Stimulated activated CD4-positive, alpha-beta T cell treated with anti-CD3 and anti-CD28 coated beads, Interleukin-1b, Interleukin-23, amount 100 ng/mL, for 48 hours (primary cell): Measurements from ENCODE around the gene TMC6.
"Not testable (repeated sequence)": the region's sequence is repeated elsewhere in the genome, so short reads cannot be mapped to it uniquely, and the experiment has no call there.

Experiments used
- DNase-seq: peaks from one replicate; pipeline ENCODE4 v3.0.0-alpha.2; 2020

Gene TMC6, protein sequence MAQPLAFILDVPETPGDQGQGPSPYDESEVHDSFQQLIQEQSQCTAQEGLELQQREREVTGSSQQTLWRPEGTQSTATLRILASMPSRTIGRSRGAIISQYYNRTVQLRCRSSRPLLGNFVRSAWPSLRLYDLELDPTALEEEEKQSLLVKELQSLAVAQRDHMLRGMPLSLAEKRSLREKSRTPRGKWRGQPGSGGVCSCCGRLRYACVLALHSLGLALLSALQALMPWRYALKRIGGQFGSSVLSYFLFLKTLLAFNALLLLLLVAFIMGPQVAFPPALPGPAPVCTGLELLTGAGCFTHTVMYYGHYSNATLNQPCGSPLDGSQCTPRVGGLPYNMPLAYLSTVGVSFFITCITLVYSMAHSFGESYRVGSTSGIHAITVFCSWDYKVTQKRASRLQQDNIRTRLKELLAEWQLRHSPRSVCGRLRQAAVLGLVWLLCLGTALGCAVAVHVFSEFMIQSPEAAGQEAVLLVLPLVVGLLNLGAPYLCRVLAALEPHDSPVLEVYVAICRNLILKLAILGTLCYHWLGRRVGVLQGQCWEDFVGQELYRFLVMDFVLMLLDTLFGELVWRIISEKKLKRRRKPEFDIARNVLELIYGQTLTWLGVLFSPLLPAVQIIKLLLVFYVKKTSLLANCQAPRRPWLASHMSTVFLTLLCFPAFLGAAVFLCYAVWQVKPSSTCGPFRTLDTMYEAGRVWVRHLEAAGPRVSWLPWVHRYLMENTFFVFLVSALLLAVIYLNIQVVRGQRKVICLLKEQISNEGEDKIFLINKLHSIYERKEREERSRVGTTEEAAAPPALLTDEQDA

DNA sequence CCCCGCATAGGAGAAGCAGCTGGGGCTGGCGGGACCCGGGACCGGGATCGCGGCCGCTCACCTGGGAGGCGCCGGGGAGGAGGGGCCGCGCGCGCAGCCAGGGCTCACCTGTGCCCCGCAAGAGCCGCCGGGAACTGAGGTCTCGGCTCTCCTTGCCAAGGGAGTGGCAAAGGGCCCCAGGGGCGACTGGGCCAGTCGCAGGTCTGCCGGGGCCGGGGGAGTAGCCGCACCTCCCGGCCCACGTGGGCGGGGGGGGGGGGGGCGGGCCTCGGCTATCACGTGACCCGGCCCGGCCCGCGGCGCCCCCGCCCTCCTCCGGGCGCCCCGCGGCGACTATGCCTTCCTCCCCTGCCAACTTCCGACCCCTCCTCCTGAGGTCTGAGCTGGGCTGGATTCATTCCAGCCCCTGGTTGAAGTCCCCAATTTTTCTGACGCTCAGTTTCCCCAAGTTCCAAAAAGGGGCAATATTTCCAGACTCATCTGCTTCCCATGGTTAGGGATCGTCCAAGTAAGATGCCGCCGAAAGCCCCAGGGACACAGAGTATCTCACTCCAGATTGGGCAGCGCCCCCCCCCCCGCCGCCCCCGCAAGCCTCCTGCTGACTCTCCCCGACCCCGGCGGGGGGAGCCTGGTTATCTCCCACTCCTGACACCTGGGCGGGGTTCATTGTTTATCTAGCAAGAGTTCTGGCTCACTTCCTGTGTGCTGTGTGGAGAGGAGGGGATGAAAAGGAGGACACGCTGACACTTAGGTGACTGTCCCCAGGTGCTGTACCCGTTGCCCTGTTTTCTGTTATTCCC lies at the start of gene TMC6:
TMC6 (minus strand) TSS at position 205 of the 800 bp plus-strand sequence. CDS start 1,923 bp downstream, outside the sequence.
- DNase-seq = peak; percentile 67

DNA sequence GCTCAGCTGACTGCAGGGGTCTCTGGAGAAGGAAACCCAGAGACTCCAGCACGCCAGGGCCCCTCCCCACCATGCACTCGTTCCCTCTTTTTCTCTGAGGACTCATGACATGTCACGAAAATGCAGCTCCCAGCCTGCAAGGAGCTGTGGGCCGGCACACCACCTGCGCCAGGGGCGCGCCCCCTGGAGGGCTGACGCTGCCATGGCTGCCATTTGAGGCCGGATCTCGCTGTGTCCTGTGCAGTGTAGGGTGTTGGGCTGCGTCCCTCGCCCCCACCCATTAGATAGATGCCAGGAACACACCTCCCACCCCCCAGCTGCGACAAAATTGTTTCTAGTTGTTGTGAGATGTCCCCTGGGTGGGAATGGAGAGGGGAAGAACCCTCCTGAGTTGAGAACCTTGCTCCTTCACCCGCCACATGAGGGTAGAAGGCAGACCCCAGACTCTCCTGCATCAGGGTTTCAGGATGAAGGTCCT lies 48.0 kb upstream of the TMC6 start:
- peak; percentile 75 for DNase-seq

DNA sequence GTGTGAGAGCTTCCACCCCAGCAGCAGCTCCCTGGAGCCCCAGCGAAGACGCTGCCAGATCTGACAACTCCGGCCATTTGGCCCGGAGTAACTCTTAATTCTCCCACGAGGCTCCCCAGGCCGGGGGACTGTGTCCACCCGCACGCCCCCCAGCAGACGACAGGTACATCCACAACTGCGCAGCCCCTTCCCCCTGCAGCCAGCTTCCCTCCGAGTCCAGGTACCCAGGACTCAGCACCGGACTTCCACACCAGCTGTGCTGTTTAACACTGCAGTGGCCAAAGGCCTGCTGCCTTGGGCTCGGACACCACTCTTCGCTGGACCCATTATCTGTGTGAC lies 47.1 kb upstream of the TMC6 start:
- no peak for DNase-seq

DNA sequence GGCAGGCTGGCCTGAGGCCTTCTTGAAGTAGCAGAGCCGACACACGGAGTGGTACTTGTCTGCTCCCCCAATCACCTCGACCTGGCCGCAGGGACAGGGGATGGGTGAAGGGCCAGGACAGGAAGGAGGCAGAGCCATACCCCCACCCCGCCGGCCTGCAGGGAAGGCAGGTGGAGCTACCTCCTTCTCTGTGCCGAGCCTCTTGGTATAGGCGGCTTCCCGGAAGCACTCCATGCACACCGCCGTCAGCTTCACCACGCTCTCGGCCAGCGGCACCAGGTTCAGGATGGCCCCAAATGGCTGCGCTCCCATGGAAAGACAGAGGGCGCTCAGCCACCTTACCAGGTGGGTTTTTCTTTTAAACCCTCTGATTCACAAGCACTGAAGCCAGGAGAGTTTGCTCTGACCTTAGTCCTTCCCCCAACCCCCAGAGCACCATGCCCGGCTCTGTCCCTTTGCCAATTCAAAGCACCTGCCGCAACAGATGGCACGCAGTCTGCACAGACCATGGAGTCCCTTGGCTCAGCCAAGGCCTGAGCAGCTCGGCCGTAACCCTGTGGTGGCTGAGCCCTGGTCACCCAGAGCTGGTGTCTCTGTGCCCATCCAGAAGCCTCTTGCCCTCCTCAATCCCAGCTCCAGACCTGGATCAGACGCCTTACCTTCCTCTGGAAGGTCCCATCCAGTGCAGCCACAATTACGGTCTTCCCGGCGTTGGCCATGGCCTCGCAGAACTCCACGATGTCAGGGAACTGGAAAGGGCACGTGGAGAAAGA lies 46.5 kb upstream of the TMC6 start:
- no peak for DNase-seq

DNA sequence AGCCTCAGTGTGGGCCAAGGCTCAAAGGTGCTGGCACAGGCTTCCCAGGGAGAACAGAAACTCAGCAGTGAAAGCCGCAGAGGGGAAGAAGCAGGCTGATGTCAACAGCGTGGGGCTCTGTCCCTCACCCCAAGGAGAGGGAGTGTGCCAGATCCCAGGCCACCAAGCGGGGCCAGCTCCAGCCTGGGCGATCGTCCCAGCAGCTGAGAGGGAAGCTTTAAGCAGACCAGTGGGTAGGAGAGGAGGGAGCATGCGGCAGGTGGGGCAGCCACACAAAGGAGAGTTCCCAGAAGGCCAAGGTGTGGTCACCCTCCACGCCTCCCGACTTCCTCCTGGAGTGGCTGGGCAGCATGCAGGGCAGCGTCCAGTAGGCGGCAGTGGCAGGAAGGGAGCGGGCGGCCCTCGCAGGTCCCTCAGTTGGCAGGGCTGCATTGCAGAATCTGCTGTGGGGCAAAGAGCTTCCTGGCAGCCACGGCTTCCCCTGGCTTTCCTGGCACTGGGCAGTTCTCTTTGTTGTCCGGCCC lies 45.9 kb upstream of the TMC6 start:
- no peak for DNase-seq

DNA sequence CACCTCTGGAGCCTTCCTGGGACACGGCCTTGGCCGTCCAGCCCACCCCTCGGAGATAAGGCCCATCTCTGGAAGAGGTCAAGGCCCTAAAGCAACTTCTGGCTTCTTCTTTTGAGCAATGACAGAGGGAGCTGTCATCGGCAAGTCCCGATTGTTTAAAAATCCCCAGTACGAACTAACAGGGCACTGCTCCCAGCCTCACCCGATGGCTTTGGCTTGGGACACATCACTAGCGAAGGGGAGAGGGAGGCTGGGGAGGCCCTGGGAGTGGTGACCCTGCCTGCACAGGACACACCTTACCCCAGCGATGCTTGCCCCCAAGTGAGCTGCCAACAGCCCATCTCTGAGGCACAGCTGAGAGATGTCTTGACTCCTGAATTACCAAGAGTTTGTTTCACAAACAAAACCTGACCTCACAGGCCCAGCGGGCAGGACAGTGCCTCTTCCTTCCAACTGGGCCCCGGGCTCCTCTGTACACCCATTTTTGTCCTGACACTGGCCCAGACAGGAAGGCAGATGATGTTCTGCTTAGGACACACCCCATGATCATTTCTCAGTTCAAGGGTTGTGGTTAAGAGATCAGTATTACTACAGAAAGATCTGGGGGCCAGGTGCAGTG lies 44.7 kb upstream of the TMC6 start:
- DNase-seq = no peak

DNA sequence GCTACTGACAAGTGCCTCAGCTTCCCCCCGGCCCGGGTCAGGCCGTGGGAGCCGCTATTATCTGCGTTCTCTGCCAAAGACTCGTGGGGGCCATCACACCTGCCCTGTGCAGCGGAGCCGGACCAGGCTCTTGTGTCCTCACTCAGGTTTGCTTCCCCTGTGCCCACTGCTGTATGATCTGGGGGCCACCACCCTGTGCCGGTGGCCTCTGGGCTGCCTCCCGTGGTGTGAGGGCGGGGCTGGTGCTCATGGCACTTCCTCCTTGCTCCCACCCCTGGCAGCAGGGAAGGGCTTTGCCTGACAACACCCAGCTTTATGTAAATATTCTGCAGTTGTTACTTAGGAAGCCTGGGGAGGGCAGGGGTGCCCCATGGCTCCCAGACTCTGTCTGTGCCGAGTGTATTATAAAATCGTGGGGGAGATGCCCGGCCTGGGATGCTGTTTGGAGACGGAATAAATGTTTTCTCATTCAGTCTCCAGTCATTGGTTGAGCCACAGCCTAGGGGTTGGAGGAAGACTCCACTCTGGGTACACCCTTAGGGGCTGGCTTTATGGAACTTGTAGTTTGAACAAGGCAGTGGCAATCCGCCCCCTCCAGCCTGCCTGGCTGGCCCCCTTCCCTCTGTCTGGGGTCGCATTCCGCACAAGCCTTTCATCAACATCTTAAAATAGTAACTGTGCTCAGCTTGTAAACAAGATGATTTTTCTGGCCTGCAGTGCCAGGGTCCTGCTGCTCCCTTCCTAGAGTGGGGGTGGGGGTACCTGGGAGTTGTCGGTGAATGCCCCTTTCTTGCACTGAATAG lies 43.9 kb upstream of the TMC6 start:
- no peak for DNase-seq

DNA sequence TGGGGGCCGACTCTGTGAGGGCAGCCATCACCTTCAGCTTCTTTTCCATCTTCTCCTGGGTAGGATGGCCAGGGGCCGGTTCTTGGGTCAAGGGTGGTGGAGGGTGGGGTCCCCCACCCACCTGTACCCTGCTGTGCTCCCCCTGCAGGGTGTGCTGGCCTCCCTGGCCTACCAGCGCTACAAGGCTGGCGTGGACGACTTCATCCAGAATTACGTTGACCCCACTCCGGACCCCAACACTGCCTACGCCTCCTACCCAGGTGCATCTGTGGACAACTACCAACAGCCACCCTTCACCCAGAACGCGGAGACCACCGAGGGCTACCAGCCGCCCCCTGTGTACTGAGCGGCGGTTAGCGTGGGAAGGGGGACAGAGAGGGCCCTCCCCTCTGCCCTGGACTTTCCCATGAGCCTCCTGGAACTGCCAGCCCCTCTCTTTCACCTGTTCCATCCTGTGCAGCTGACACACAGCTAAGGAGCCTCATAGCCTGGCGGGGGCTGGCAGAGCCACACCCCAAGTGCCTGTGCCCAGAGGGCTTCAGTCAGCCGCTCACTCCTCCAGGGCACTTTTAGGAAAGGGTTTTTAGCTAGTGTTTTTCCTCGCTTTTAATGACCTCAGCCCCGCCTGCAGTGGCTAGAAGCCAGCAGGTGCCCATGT lies 43.2 kb upstream of the TMC6 start:
- DNase-seq = not testable (repeated sequence)

DNA sequence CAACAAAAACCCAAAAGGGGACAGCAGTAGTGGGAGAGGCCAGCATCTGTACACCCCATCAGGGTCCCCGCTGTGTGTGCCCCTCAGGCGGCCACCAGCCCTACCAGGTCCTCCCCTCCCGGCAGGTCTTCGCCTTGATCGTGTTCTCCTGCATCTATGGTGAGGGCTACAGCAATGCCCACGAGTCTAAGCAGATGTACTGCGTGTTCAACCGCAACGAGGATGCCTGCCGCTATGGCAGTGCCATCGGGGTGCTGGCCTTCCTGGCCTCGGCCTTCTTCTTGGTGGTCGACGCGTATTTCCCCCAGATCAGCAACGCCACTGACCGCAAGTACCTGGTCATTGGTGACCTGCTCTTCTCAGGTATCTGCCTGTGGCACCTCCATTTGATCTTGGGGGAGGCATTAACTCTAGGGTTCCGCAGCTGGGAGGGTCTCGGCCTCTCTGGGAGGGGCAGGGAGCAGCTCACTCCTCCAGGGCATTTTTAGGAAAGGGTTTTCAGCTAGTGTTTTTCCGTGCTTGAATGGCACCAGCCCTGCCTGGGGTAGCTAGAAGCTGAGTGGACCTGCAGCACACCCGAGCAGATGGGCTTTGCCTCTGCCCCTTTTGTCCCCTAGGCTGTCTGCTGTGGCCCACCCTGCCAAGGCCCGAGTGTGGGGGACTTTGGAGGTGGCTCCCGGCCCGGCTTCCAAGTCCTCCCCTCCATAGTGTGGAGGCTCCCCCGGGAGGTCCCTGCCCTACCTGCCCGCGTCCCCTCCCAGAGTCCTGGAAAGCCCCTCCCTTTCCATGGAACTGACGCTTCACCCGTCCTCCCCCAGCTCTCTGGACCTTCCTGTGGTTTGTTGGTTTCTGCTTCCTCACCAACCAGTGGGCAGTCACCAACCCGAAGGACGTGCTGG lies 42.4 kb upstream of the TMC6 start:
- DNase-seq = no peak

DNA sequence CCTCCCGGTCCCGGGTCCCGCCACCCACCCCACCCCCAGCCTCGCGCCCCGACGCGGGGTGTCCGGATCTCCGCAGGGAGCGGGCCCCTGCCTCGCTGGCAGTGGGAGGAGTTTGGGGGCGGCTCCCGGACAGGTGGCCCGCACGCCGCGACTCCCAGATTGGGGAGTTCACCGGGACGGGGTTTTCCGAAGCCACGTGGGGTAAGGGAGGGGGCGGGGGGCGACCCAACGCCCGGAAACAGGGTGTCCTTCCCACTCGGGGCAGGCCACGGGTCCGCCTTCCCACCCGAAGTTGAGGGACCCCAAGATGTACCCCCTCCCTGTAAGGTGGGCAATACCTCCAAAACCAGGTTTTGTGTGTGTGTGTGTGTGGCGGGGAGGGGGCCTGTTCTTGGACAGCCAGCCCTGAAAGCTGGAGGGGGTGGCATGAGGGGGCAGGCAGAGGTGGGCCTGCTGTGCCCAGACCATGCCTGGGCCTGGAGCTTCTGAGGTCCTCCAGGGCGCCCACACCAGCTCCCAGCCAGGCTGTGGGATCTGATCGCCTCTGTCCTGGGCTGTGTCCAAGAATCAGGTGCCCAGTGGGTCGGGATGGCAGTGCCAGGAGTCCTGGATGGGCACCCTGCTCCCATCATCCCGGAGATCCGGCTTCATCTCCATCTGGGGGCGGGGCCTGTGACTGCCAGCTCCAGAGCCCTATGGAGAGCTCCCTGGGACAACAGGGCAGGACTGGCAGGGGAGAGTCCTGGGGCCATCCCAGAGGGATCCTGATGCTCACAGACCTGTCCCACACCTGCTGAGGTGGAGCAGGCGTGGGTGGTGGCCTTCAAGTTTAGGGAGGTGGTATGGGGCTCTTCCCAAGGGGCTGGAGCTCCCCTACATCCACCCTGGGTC lies 40.6 kb upstream of the TMC6 start:
- peak; percentile 56 for DNase-seq

DNA sequence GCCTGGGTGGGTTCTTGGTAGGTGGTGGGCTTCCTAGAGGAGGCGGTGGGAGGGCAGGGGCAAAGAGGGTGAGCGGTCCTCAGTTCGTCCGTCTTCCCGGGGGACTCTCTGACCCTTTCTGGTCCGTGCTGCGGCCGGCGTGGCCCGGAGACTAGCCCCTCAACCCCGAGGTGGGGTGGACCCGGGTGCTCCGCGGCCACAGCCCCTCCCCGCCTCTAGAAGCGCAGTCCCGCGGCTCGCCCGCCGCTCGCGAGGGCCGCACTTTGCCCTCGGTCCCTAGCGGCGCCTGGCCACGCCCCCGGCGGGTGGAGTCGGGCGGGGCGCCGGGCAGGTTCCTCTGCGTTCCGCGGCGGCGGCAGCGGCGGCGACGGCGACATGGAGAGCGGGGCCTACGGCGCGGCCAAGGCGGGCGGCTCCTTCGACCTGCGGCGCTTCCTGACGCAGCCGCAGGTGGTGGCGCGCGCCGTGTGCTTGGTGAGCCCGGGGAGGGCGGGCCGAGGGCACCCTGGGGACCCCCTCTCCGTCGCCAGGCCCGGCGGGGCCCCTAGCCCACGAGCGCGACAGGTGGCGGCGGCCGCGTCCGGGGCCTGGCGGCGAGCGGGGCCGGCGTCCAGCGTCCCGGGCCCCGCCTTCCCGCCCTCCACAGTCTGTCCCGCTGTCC lies 39.8 kb upstream of the TMC6 start, which contains the start of gene SYNGR2:
SYNGR2 (plus strand) TSS at position 340 of the 661 bp plus-strand sequence; CDS start at position 376, 36 bp downstream.
- DNase-seq = peak; percentile 86

DNA sequence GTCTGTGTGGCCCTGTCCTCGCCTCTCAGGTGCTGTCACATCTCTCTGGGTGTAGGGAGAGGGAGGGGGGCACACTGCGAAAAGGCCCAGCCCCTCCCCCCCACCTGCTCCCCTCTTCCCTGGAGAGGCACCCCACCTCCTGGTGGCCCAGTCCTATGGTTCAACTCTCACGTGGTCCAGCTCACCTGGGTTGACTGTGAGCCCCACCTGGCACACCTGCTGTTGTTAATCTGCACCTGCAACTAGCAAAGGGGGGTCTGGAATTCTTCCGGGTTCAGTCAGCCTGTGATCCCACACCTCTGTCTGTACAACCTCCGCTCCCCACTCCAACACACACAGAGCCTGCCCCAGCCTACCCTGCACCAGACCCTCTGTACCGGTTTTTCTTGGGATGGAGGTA lies 37.9 kb upstream of the TMC6 start:
- no peak for DNase-seq

DNA sequence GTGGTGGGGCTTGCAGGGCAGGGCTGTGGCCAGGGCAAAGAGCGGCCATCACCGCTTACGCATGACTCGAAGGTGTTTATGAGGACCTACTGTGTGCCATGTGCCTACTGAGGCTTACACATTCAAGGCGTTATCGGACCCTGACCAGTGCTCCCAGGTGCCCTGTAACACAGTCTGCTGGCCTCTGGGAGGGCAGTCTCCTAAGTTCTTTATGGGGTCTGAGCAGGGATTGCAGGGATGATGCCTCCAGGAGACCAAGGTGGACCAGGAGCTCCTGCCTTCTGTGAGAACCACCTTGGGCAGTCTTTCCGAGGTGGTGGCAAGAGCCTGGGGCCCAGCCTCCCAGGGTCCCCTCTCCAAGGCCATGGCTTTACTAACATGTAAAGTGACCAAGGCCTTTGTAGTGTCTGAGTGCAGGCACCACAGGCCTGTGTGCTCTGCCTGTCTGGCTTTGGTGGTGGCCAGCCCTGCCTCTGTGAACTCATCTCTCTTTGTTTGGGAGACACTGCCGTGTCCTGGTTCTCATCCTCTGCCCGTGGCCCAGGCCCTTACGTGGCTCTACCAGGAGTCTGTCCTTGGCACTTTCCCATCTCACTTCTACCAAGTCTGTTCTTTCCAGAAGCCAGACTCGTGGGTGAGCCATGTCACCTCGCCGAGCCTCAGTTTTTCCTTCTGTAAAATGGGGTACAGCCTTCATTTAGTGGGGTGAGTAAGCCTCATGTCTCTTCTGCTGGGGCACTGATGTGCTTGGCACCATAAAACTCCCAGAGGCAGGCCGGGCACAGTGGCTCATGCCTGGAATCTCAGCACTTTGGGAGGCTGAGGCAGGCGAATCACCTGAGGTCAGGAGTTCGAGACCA lies 36.4 kb upstream of the TMC6 start:
- no peak for DNase-seq

DNA sequence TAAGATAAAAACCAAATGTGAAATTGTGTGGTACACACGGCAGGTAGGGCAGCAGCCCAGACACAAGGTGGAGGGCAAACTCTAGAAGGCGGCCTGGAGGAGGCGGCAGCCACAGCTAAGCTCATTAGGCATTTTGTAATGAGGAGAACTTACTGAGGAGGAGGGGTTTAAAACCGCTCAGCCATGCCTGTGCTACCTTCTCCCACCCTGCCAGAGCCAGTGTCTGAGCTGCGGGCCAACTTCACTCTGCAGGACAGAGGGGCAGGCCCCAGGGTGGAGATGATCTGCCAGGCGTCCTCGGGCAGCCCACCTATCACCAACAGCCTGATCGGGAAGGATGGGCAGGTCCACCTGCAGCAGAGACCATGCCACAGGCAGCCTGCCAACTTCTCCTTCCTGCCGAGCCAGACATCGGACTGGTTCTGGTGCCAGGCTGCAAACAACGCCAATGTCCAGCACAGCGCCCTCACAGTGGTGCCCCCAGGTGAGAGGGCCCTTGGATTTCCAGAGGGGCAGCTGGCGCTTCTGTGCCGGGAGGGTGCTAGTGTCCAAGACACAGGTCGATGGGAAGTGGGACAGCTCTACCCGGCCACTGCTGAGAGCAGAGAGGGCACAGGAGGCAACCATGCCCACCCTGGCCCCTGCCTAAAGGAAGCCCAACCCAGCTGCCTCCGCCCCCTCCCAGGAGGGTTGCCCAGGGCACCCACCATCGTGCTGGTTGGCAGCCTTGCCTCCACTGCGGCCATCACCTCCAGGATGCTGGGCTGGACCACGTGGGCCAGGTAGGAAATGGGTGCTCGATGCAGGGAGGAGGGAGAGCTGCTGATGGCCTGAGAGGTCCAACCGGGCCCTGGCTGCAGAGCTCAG lies 35.6 kb upstream of the TMC6 start:
- no peak for DNase-seq

DNA sequence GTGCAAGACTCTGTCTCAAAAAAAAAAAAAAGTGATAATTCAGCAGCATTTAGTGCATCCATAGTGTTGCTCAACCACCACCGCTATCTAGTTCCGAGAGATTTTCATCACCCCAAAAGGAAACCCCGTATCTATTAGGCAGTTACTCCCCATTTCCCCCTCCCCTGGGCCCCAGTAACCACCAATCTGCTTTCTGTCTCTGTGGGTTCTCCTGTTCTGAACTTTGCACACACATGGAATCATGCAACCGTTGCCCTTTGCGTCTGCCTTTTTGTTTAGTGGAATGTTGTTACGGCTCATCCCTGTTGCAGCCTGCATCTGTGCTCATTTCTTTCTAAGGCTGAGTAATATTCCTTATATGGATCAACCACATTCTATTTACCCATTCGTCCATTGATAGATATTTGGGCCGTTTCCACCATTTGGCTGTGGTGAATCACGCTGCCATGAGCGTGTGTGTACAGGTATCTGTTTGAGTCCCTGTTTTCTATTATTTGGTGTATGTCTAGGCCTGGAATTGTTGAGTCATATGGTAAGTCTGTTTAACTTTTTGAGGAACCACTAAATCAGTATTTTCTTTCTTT lies 31.1 kb upstream of the TMC6 start:
- no peak for DNase-seq
